Measurements from ENCODE around the gene FKBP5.
"Not testable (repeated sequence)": the region's sequence is repeated elsewhere in the genome, so short reads cannot be mapped to it uniquely, and the experiment has no call there.

Gene FKBP5

DNA sequence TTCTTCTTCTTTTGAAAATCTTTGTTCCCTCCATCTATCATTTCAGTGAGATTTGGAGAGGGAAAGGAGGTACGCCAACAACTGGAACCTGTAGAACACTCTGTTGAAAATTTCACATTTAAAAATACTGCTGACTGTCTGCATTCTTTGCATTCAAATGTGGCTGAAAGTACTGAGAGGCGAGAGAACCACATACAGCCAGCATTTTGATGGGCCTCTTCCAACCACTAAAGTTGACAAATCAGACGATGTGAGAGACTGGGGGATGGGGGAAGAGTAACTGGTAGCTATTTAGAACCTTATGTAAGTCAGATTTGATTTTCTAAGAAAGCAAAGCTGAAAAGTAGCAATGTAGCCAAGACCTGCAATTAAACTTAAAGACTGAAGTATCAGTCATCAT, 77.5 kb downstream of the FKBP5 start:
- DNase-seq (ENCODE audit: low read depth, low spot score), result no peak

DNA sequence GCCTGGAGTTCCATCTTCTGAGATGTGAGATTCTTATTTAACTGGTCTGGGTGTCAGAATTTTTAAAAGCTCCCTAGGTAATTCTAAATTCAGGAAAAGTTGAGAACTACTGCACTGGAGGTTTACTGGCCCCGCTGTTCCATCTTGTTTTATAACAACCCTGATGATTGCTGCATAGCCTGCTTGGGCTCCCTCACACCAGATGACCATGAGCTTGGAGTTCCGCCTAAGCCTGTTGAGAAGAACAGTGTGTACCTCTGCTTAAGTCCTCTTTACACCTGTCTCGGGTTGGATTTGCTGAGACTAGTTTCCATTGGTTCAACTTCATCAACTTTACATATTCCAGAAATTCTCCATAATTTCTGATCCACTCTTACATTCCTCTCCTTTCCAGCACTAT, 77.9 kb downstream of the FKBP5 start:
- DNase-seq (ENCODE audit: low read depth, low spot score), result no peak

DNA sequence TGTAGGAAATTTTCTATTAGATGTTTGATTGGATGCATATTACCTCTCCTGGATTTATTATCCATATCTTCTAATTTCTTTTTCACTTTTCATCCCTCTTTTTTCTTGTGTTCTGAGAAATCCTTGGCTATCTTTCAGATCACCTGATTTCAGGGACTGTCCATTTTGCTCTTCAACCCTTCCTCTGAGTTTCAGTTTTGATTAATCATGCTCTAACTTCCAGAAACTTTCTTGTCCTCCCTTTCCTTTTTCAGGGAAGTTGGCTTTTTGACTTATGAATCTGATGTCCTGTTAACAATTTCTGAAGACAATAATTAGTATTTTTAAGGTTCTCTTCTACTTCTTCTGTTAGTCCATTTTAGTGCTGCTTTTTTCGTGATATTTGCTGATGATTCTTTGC, 79.1 kb downstream of the FKBP5 start:
- no peak for DNase-seq (ENCODE audit: low read depth, low spot score)

DNA sequence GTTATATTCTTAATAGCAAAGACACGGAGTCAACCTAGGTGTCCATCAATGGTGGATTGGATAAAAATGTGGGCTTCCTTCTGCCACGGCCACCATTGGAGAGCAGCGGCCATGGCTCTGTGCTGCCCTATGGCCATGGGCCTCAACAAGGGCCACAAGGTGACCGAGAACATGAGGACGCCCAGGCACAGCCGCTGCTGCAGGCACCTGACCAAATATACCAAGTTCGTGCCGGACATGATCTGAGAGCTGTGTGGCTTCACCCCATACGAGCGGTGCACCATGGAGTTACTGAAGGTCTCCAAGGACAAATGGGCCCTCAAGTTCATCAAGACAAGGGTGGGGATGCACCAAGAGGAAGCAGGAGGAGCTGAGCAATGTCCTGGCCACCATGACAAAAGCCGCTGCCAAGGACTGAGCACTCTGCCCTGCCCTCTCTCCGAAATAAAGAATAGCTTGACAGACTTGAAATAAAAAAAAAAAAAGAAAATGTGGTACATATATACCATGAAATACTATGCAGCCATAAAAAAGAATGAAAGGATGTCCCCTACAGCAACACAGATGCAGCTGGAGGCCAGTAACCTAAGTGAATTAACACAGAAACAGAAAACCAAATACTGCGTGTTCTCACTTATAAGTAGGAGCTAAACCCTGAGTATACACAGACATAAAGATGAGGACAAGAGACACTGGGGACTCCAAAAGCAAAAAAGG, 81.0 kb downstream of the FKBP5 start:
- DNase-seq (ENCODE audit: low read depth, low spot score), result no peak

DNA sequence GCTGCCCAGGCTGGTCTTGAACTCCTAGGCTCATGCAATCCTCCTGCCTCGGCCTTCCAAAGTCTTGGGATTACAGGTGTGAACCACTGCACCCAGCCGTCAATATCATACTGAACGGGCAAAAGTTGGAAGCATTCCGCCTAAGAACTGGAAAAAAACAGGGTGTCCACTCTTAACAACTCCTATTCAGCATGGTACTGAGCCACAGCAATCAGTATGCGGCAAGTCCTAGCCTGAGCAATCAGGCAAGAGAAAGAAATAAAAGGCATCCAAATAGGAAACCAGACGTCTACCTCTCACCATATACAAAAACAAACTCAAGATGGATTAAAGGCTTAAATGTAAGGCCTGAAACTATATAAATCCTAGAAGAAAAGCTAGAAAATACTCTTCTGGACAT, 83.1 kb downstream of the FKBP5 start:
- no peak for DNase-seq (ENCODE audit: low read depth, low spot score)

DNA sequence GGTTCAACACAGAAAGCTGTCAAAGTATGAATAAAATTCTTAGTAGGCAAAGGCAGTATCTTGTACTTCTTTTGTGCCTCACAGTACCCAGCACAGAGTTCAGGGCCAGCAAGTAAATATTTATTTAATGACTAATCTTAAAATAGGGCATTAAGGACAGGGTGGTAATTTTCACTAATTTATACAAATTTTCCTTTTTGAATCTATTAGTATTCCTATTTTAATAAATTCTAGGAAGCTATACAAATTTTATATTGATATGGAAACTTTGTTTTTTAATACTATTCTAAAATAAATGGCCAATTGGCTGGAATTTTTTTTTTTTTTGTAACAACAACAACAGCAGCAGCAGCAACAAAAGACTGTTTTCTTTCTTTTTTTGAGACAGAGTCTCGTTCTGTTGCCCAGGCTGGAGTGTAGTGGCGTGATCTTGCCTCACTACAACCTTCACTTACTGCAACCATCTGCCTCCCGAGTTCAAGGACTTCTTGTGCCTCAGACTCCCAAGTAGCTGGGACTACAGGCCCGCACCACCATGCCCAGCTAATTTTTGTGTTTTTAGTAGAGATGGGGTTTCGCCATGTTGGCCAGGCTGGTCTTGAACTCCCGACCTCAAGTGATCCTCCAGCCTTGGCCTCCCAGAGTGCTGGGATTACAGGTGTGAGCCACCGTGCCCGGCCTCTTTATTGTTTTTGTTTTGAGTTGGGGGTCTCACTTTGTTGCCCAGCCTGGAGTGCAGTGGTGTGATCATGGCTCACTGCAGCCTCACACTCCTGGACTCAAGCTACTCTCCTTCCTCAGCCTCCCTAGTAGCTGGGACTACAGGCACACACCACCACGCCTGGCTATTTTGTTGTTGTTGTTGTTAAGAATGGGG, 85.2 kb downstream of the FKBP5 start:
- DNase-seq (ENCODE audit: low read depth, low spot score), result no peak

DNA sequence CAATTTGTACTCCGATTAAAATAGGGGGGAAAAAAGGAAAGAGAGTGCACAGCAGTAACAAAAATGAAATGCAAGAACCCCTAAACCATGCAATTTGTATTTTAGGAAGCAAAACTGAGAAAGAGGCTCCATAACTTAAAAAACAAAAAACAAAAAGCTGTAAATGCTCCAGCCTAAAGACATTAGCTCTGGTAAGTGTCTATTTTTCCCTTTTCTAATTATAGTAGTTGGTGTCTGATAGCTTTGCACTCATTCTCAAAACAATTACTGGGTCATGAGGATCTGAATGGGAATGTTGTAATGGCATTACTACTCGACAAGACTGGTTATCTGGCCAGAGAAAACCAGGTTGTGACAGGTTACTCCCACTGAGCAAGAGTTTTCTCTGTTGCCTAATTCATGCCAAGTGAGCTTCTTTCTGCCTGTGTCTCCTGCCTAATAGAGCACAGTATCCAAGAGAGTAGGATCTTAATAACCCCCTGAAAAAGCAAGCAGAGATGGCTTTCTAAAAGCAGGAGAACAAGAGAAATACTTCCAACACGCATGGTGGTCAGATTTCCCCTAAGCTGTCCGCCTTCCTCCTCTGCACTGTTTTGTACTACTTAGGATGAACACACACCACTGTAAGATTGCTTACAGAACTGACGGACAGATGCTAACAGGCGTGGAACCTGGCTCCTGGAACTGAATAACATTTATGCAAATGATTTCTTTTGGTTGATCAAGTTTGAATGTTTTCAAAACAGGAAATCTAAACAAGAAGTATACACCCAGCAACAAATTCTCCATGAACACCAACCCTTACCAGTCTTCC, 86.4 kb downstream of the FKBP5 start:
- no peak for DNase-seq (ENCODE audit: low read depth, low spot score)

DNA sequence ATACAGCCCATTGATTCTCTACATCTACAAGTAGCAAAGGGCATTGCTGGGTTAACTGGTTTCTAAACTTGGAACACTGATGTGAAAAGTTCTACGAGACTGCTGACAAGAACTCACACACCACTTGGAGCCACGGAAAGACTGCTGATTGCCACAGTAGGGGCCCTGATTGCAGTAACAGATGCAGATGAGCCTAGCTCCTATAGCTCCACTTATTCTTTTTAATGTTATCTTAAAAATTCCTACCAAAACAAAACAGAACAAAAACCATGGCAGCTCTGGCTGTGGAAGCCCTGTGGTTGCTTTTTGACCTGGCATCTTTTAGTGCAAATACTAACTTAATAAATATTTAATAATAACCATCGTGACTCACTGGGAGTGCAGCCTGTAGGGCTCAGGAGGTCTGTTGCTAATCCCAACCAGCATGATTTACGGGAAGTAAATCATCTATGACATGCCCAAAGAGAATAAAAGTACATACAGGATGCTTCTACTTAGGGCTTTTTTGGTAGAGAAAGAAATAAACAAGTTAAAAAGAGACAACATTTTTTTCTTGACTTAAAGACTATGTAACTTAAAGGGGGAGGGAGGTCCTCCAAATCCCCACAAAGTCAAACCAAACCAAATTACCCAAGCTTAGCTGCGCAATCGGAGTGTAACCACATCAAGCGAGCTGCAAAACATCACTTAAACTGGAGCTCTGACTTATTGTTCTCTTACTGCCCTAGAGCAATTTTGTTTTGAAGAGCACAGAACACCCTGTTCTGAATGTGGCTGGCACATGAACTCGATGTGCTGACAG, 87.2 kb downstream of the FKBP5 start:
- DNase-seq (ENCODE audit: low read depth, low spot score), result peak; percentile 18

DNA sequence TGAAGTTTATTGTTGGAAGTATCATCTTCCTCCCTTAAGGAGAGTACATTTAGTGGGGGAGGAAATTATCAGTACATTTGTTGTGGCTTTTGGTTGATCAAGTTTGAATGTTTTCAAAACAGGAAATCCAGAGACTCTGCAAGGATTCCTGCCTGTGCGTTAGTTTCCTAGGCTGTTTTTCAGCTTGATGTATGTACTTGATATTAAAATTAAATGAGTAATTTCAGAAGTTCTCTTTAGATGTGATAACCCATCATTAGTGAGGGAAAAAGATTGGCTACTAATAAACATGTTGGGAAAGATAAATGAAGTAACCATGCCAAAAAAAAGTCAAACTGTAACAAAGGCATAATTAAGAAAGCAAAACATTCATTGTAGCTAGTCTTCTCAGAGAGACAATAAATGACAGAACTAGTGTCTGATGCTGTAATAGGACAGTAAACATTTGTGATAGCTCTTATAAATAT, 88.0 kb downstream of the FKBP5 start:
- no peak for DNase-seq (ENCODE audit: low read depth, low spot score)

DNA sequence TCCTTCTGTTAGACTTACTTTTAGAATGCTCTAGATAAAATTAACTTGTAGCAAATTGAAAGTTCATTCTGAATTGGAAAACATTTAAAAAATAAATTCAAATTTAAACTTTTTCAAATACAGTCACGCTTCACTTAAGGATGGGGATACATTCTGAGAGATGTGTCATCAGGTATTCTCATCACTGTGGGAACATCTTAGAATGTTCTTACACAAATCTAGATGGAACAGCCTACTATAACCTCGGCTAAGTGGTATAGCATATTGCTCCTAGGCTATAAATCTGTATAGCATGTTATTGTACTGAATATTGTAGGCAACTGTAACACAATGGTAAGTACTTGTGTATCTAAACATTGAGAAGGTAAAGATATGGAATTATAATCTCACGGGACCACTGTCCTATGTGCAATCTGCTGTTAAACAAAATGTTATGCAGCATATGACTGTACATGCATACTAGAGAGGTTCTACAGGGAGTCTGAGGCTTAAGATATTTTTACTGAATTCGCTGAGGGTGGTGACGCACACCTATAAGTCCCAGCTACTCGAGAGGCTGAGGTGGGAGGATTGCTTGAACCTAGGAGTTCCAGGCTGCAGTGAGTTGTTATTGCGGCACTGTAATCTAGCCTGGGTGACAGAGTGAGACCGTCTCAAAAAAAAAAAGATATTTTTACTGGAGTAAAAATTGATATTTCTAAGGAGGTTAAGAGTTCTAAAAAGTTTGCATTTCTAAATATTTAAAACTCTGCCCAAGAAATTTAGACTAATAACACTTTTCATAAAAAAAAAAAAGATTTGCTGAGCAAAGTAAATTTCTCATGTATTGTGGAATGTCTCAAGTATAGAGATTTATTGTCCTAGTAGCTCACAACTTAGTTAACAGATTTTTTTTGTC, 88.7 kb downstream of the FKBP5 start:
- DNase-seq (ENCODE audit: low read depth, low spot score), result no peak

DNA sequence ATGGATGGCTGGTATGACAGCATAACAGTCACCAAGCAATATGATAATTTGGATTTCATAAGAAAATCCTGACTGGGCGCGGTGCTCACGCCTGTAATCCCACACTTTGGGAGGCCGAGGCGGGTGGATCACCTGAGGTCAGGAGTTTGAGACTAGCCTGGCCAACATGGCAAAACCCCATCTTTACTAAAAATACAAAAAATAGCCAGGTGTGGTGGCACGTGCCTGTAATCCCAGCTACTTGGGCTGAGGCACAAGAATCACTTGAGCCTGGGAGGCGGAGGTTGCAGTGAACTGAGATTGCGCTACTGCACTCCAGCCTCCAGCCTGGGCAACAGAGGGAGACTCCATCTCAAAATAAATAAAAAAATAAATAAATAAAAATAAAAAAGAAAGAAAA, 90.1 kb downstream of the FKBP5 start:
- DNase-seq (ENCODE audit: low read depth, low spot score), result not testable (repeated sequence)

DNA sequence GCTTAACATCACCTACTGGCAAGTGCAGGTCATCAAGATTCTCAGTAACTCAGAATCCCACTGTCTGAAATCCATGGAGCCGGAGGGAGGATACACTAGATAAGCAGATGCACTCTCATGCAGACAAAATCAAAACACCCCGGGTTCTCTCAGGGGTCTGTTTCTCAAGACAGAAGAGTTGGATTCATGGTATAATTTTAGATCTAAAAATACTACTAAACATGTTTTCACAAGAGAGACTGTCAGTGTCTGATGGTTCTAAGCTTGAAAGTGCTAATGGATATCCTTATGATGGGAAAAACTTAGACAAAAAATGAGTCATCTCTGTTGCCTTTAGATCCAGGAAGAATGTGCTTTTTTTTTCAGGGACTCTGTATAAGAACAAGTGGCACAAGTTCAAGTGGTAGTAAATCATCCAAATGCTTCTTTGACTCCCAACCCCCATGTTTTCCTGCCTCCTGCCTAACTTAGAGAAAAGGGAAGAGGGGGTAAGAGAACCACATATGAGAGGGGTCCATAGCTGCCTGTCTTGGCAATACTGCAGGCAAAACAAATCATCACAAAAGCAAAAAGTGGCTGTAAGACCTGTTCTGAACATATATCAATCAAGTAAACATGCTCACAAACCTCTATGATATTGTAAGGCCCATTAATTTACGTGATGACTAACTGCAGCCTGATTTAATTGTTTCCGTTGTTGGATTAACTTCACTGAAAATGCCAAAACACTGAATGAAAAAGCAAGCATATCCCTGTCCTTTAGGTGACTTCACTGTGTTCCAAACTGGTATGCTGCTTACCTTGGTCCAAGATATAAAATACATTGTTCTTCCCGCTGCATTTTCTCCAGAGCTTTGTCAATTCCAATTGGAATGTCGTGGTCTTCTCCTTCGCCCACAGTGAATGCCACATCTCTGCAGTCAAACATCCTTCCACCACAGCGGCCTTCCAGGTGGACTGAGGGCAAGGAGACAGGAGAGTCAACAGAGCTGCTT, 92.0 kb downstream of the FKBP5 start:
- no peak for DNase-seq (ENCODE audit: low read depth, low spot score)

DNA sequence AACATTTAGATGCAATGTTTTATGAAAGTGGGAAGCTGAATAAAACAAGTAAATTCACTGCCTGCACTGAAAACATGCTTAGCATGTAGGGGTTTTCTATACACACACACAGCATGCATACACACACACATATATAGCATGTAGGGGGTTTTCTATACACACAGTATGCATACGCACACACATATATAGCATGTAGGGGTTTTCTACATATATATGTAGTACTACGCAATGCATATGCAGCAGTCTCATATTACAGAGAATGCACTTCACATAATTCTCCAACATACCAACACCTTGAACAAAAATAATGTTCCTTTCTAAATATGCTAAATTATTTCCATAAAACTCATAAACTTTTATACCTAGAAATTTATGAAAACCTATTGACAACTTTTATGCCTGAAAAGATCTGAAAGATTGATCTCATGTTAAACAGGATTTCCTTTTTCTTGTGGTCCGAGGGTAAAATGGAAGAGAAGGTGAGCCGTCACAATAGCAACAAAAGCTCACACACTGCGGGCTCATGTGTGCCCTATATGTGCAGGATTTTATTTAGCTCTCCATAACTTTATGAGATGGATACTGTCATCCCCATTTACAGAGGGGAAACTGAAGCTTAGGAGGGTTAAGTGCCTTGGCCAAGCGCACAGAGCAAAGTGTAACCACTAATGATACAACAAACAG, 94.1 kb downstream of the FKBP5 start:
- no peak for DNase-seq (ENCODE audit: low read depth, low spot score)

DNA sequence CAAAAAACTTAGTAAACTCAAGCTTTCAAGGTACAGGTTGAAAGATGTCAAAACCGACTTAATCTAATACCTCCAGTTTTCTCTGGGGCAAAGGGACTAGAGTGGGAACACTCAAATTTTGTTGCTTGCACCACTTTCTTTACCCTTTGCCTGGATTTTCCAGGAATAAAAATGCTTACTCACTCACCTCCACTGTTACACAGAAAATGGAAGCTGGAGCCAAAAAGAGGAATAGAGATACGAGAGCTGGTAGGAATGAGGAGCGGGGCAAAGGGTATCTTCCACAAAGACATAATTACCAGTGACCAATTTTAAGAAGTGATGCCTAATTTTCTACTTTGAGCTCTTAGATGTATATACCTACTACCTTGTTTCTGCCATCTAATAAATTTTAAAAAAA, 96.5 kb downstream of the FKBP5 start:
- no peak for DNase-seq (ENCODE audit: low read depth, low spot score)

DNA sequence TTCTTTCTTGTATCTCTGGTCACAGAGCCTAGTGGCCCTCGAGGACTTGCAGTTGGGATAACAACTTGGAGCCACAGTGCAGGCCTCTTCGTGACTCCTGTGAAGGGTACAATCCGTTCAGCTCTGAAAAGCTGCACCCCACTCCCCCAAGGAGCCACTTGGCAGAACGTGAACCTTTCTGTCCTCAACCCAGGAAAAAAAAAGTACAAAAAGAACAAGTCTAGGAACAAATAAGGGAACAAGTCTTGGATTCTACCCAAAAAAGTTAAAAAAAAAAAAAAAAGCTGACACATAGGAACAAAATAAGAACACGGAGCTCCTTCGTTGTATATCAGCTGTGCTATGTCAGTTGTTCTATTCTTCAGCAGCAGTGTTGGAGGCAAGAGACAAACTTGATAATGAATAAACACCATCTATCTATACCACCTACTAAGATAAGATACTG, 98.1 kb downstream of the FKBP5 start:
- DNase-seq (ENCODE audit: low read depth, low spot score), result no peak

DNA sequence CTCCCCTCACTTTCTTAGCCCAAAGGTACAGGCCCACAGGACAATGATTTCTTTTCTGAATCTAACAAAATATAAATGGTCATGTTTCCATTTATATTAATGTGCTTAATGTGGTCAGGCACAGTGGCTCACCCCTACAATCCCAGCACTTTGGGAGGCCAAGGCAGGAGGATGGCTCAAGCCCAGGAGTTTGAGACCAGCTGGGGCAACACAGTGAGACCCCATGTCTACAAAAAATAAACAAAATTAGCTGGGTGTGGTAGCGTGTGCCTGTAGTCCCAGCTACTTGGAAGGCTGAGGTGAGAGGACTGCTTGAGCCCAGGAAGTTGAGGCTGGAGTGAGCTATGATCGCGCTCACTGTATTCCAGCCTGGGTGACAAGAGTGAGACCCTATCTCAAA, 98.8 kb downstream of the FKBP5 start:
- DNase-seq (ENCODE audit: low read depth, low spot score), result no peak

DNA sequence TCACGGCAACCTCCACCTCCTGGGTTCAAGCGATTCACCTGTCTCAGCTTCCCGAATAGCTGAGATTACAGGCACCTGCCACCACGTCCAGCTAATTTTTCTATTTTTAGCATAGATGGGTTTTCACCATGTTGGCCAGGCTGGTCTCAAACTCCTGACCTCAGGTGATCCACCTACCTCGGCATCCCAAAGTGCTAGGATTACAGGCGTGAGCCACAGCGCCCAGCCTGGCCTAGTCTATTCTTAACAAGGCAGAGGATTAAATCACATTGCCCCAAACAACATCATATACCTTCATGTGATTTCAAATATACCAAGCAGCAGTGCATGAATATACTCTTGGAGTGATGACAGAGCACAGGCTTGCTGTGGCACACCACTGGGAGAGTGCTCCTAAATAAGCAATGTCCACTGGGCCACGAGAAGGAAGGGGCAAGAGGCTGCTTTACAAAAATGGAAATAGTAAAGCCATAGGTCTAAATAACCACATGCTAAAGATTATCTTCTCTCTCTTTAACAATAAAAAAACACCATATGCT, 99.4 kb downstream of the FKBP5 start:
- no peak for DNase-seq (ENCODE audit: low read depth, low spot score)

DNA sequence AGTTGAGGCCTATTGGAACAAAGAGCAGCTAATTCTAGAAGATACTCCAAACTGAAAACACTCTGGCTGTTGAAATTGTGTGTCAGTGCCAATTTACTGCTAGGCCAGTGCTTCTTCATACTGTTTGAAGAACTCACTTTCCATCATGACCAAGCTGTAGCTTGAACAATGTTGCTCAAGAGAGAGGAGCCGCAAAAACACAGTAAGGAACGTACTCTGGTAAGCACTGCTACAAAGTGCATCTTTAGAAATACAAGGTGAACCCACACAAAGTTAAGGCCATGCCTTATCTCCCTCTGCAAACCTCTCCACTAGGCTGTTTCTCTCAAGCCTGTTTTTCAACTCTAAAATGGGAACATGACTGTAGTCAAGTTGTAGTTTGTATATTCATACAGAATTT, 101.5 kb downstream of the FKBP5 start:
- no peak for DNase-seq (ENCODE audit: low read depth, low spot score)
